ENCODE data around the gene LCT. TPM values are rescaled to one million over a fixed set of nuclear protein-coding genes. Genes with fewer than 3 reads are reported as not detected.

LCT gene
- polyA plus RNA-seq, 1 of the 3 experiments (the other 2 are of a cell fraction) = not detected

- TF ChIP-seq EZH2phosphoT487 (IDR thresholded peaks at IDR 0.05; ENCODE audit: borderline replicate concordance, low read depth) = no peak
Measured at GRCh38 chr2:135876066-135876711, 39.2 kb upstream of the LCT start, which contains the start of gene MCM6 (continued).

DNA sequence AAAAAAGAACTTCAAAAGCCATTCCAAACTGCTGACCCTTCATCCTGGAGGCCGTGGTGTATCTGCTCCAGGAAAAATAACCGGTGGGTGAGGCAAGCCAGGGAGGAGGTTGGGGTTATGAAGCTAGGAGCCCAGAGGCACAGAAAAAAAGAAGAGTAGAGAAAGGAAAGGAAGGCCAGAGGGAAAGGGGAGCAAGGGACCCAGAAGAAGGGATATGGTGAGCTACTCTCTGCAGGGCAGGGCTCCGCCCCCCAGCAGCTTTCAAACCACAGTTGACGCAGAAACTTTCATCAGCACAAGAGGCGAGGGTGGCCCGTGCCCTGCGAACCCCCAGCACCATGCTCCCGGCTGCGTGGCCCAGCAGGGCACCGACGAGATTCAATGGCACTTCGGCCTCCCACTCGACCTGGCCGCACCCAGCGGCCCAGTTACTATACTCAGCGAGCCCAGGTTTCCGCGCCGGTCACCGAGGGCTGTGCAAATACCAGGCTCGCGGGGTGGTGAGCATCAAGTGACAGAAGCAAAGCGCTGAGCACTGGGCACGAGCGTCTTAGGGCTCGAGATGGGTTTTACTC lies 38.6 kb upstream of the LCT start:
- WGBS (ENCODE audit: low lambda C conversion rate) = 7% methylated on average over 8 of the region's 26 CpGs

GRCh38 chr2:135874777-135875365 lies 37.9 kb upstream of the LCT start:
- H3K9me3 ChIP-seq = no peaks in the 10 kb centered on the region
- H3K4me1 ChIP-seq (ENCODE audit: control insufficient read depth in 1 of 2, insufficient read depth in 2 of 2, low read depth in 1 of 2, low read length in 1 of 2) = peaks cover 0 to 6% of the 10 kb centered on the region in 2 experiments; a peak in 1 of 4 replicates
- no peak for TF ChIP-seq FOSL2 (IDR thresholded peaks at IDR 0.05; ENCODE audit: borderline replicate concordance, low read depth)
- TF ChIP-seq SIN3A (IDR thresholded peaks at IDR 0.05; ENCODE audit: borderline replicate concordance, low read depth, low read length) = no peak
- no peak for TF ChIP-seq CHD2 (IDR thresholded peaks at IDR 0.05; ENCODE audit: low read length, partially characterized antibody)
- CTCF ChIA-PET = interaction anchor here (1.2 kb wide), 1 partner anchor 77 kb away, joined by 3 read pairs; no protein-coding TSS in a partner anchor
- POLR2A ChIA-PET = interaction anchor here (1.2 kb wide), 1 partner anchor 9 kb away, joined by 5 read pairs; no protein-coding TSS in a partner anchor
- peak overlapping the region; percentile 71 to 74 for H3K4me3 ChIP-seq (ENCODE audit: low read depth in 2 of 2, low read length in 1 of 2)
- peak overlapping the region; percentile 77; the same call in 1 of the 2 replicates for H3K9ac ChIP-seq
- H2AFZ ChIP-seq (ENCODE audit: low read depth) = peak overlapping the region; percentile 77; the same call in 1 of the 2 replicates
- no peaks in the 10 kb centered on the region for H3K27me3 ChIP-seq (ENCODE audit: insufficient read depth)
- H3K27ac ChIP-seq (ENCODE audit: low read depth in 2 of 2, low read length in 1 of 2) = no peak overlapping the region
- peak overlapping the region; percentile 79 for H3K4me2 ChIP-seq
- no peak for DNase-seq
- peaks cover 3% of the 10 kb centered on the region for H3F3A ChIP-seq (replicated peaks; ENCODE audit: insufficient read depth)
- H3K36me3 ChIP-seq (replicated peaks in 1 of 2; ENCODE audit: control insufficient read depth in 1 of 2, insufficient read depth in 2 of 2, low read length in 1 of 2) = peaks cover 10 to 18% of the 10 kb centered on the region in 2 experiments
- H4K20me1 ChIP-seq (ENCODE audit: insufficient read depth) = no peaks in the 10 kb centered on the region
- WGBS (ENCODE audit: low lambda C conversion rate) = 90% methylated on average over 19 of the region's 19 CpGs
- H3K9me2 ChIP-seq = no peaks in the 10 kb centered on the region
- peaks cover 15% of the 10 kb centered on the region; the same call in 1 of the 2 replicates for H3K79me2 ChIP-seq (ENCODE audit: insufficient read depth)

More for the DNA sequence above, 38.6 kb upstream of the LCT start:
- H3K9me2 ChIP-seq = no peaks in the 10 kb centered on the region
- H2AFZ ChIP-seq (ENCODE audit: low read depth) = peak overlapping the region; percentile 77; the same call in 1 of the 2 replicates
- H3F3A ChIP-seq (replicated peaks; ENCODE audit: insufficient read depth) = peaks cover 3% of the 10 kb centered on the region
- H3K79me2 ChIP-seq (ENCODE audit: insufficient read depth) = peaks cover 15% of the 10 kb centered on the region; the same call in 1 of the 2 replicates
- H3K36me3 ChIP-seq (replicated peaks in 1 of 2; ENCODE audit: control insufficient read depth in 1 of 2, insufficient read depth in 2 of 2, low read length in 1 of 2) = peaks cover 6 to 11% of the 10 kb centered on the region in 2 experiments
- no peaks in the 10 kb centered on the region for H4K20me1 ChIP-seq (ENCODE audit: insufficient read depth)
- H3K4me2 ChIP-seq = peak overlapping the region; percentile 79
- ChIA-PET POLR2A (interaction anchor here (1.1 to 1.2 kb wide), 2 partner anchors 10 to 344 kb away, joined by 3 to 5 read pairs; partner anchors contain the start of genes R3HDM1 and ZRANB3), CTCF (interaction anchor here (1.0 to 1.2 kb wide), 2 partner anchors 78 to 509 kb away, joined by 3 read pairs; no protein-coding TSS in a partner anchor)
- peak overlapping the region; percentile 52 to 66; a peak in 3 of 4 replicates for H3K27ac ChIP-seq (ENCODE audit: low read depth in 2 of 2, low read length in 1 of 2)
- no peaks in the 10 kb centered on the region for H3K27me3 ChIP-seq (ENCODE audit: insufficient read depth)
- no peaks in the 10 kb centered on the region for H3K9me3 ChIP-seq
- 0 out of 2 replicates have a peak, but pooled peaks have one; percentile 21 for TF ChIP-seq MAX (IDR thresholded peaks at IDR 0.05; ENCODE audit: low read depth)
- TF ChIP-seq, protein P1, sequence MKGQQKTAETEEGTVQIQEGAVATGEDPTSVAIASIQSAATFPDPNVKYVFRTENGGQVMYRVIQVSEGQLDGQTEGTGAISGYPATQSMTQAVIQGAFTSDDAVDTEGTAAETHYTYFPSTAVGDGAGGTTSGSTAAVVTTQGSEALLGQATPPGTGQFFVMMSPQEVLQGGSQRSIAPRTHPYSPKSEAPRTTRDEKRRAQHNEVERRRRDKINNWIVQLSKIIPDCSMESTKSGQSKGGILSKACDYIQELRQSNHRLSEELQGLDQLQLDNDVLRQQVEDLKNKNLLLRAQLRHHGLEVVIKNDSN (IDR thresholded peaks at IDR 0.05; ENCODE audit: borderline replicate concordance, low read depth) = no peak
- peak overlapping the region; percentile 77 for H3K9ac ChIP-seq
- peaks cover 0 to 6% of the 10 kb centered on the region in 2 experiments; a peak in 1 of 4 replicates for H3K4me1 ChIP-seq (ENCODE audit: control insufficient read depth in 1 of 2, insufficient read depth in 2 of 2, low read depth in 1 of 2, low read length in 1 of 2)
- DNase-seq = peak; percentile 69
- peak overlapping the region; percentile 71 to 74 for H3K4me3 ChIP-seq (ENCODE audit: low read depth in 2 of 2, low read length in 1 of 2)

Measured in SK-N-SH (cell line).